ENCODE measurements around the gene PCDHGC5.

PCDHGC5 gene

DNA sequence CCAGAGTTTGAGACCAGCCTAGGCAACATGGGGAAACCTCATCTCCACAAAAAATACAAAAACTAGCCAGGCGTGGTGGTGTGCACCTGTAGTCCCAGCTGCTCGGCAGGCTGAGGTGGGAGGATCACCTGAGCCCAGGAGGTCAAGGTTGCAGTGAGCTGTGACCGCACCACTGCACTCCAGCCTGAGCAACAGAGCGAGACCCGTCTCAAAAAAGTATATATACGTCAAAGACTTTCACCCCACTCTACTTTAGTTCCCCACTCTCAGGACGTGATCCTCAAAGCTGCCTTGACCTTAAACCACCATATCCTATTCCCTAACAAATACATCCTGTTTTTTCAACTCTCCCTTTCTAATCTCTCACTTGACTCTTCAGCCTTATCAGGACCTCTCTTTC lies 41.0 kb downstream of the PCDHGC5 start:
- DNase-seq: no peak
- TF ChIP-seq EZH2phosphoT487 (IDR thresholded peaks at IDR 0.05; ENCODE audit: low read length) (no peak), EZH2 (optimal IDR thresholded peaks at IDR 0.05; ENCODE audit: low read depth, low read length) (no peak)
- TF ChIP-seq, protein P1, sequence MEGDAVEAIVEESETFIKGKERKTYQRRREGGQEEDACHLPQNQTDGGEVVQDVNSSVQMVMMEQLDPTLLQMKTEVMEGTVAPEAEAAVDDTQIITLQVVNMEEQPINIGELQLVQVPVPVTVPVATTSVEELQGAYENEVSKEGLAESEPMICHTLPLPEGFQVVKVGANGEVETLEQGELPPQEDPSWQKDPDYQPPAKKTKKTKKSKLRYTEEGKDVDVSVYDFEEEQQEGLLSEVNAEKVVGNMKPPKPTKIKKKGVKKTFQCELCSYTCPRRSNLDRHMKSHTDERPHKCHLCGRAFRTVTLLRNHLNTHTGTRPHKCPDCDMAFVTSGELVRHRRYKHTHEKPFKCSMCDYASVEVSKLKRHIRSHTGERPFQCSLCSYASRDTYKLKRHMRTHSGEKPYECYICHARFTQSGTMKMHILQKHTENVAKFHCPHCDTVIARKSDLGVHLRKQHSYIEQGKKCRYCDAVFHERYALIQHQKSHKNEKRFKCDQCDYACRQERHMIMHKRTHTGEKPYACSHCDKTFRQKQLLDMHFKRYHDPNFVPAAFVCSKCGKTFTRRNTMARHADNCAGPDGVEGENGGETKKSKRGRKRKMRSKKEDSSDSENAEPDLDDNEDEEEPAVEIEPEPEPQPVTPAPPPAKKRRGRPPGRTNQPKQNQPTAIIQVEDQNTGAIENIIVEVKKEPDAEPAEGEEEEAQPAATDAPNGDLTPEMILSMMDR (IDR thresholded peaks at IDR 0.05; ENCODE audit: low read length): no peak
- Histone ChIP-seq H3K4me3 (ENCODE audit: low read length) (no peak overlapping the region), H3K9me2 (replicated peaks; ENCODE audit: insufficient read depth, low read length) (no peaks in the 10 kb centered on the region), H2AFZ (ENCODE audit: low read length) (no peak overlapping the region), H3K4me1 (ENCODE audit: low read length) (peaks cover 10% of the 10 kb centered on the region; the same call in 1 of the 2 replicates), H3K4me2 (ENCODE audit: low read depth, low read length) (no peak overlapping the region), H3K9me3 (replicated peaks; ENCODE audit: insufficient read depth, low read length) (no peaks in the 10 kb centered on the region), H3K27ac (ENCODE audit: low read length) (no peak overlapping the region), H4K20me1 (ENCODE audit: insufficient read depth, low read length) (no peaks in the 10 kb centered on the region), H3F3A (ENCODE audit: insufficient read depth, low read length) (peaks cover 11% of the 10 kb centered on the region), H3K79me2 (ENCODE audit: low read length) (no peaks in the 10 kb centered on the region), H3K9ac (ENCODE audit: low read length) (no peak overlapping the region), H3K27me3 (replicated peaks; ENCODE audit: insufficient read depth, low read length) (no peaks in the 10 kb centered on the region), H3K36me3 (replicated peaks; ENCODE audit: insufficient read depth, low read length) (peaks cover 4% of the 10 kb centered on the region)

DNA sequence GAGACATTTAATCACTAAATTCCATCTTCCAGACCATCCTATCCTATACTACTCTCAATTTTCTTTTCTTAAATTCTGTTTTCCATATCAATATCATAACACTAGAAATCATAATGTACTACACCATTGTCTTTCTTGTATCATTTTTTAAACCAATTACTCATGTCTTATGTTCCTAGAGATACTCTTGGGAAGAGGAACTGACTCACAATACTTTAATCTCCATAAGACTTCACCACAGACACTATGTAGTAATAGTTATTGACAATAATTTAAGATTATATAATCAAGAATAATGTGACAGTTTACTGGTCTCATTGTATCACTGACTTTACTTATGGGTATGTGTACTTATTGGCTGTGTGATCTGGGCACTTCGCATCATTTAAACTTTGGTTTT lies 43.8 kb downstream of the PCDHGC5 start:
- Histone ChIP-seq H3K9me3 (replicated peaks; ENCODE audit: insufficient read depth, low read length) (no peaks in the 10 kb centered on the region), H4K20me1 (ENCODE audit: insufficient read depth, low read length) (no peaks in the 10 kb centered on the region), H3K4me2 (ENCODE audit: low read depth, low read length) (no peak overlapping the region), H3F3A (ENCODE audit: insufficient read depth, low read length) (no peaks in the 10 kb centered on the region), H3K27ac (ENCODE audit: low read length) (no peak overlapping the region), H3K36me3 (replicated peaks; ENCODE audit: insufficient read depth, low read length) (peaks cover 4% of the 10 kb centered on the region), H3K79me2 (ENCODE audit: low read length) (no peaks in the 10 kb centered on the region), H2AFZ (ENCODE audit: low read length) (no peak overlapping the region), H3K9ac (ENCODE audit: low read length) (no peak overlapping the region), H3K4me3 (ENCODE audit: low read length) (no peak overlapping the region), H3K4me1 (ENCODE audit: low read length) (no peaks in the 10 kb centered on the region), H3K9me2 (replicated peaks; ENCODE audit: insufficient read depth, low read length) (no peaks in the 10 kb centered on the region), H3K27me3 (replicated peaks; ENCODE audit: insufficient read depth, low read length) (no peaks in the 10 kb centered on the region)
- DNase-seq: no peak
- TF ChIP-seq EZH2phosphoT487 (IDR thresholded peaks at IDR 0.05; ENCODE audit: low read length) (no peak), EZH2 (optimal IDR thresholded peaks at IDR 0.05; ENCODE audit: low read depth, low read length) (no peak)
- TF ChIP-seq, protein P1 (IDR thresholded peaks at IDR 0.05; ENCODE audit: low read length): no peak

DNA sequence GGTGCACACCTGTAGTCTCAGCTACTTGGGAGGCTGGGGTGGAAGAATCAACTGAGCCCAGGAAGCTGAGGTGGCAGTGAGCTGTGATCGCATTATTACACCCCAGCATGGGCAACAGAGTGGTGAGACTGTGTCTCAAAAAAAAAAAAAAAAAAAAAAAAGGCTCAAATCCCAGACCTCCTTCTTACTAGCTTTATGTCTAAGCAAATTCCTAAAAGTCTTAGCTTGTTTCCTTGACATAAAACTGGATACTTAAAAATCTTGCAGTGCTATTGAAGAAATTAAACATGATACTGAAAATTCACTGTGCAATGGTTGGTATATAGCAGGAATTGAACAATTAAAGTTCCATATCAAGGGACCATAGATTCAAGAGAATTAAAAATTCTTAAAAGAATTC lies 45.0 kb downstream of the PCDHGC5 start:
- no peaks in the 10 kb centered on the region for H4K20me1 ChIP-seq (ENCODE audit: insufficient read depth, low read length)
- H3K27ac ChIP-seq (ENCODE audit: low read length): no peak overlapping the region
- TF ChIP-seq EZH2phosphoT487 (IDR thresholded peaks at IDR 0.05; ENCODE audit: low read length): no peak
- no peaks in the 10 kb centered on the region for H3F3A ChIP-seq (ENCODE audit: insufficient read depth, low read length)
- peaks cover 4% of the 10 kb centered on the region; the same call in 1 of the 2 replicates for H3K36me3 ChIP-seq (replicated peaks; ENCODE audit: insufficient read depth, low read length)
- H3K4me1 ChIP-seq (ENCODE audit: low read length): no peaks in the 10 kb centered on the region
- no peaks in the 10 kb centered on the region for H3K9me2 ChIP-seq (replicated peaks; ENCODE audit: insufficient read depth, low read length)
- DNase-seq: no peak
- no peaks in the 10 kb centered on the region for H3K27me3 ChIP-seq (replicated peaks; ENCODE audit: insufficient read depth, low read length)
- no peak overlapping the region for H3K4me3 ChIP-seq (ENCODE audit: low read length)
- H2AFZ ChIP-seq (ENCODE audit: low read length): no peak overlapping the region
- no peak overlapping the region for H3K9ac ChIP-seq (ENCODE audit: low read length)
- no peak overlapping the region for H3K4me2 ChIP-seq (ENCODE audit: low read depth, low read length)
- no peaks in the 10 kb centered on the region for H3K79me2 ChIP-seq (ENCODE audit: low read length)
- no peaks in the 10 kb centered on the region for H3K9me3 ChIP-seq (replicated peaks; ENCODE audit: insufficient read depth, low read length)

DNA sequence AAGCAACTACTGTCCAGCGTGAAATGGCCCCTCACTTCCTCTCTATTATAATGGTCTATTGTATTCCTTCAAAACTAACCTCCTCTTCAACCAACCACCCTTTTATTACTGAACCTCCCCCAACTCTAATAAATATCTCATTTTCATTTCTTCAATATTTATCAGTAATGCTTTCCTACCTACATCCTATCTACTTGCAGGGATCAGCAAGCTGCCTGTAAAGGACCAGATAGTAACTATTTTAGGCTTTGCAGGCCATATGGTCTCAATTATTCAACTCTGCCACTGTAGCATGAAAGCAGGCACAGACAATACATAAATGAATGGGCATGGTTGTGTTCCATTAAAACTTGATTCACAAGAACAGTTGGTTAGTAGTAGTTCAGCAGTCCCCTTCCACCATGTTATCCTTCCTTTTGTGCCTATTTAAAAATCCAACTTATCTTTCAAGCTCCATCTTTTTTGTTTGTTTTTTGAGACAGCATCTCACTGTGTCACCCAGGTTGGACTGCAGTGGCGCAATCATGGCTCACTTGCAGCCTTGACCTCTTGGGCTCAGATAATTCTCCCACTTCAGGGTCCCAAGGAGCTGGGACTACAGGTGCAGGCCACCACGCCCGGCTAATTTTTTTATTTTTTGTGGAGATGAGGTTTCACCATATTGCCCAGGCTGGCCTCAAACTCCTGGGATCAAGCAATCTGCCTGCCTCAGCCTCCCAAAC lies 45.8 kb downstream of the PCDHGC5 start:
- no peaks in the 10 kb centered on the region for H4K20me1 ChIP-seq (ENCODE audit: insufficient read depth, low read length)
- no peaks in the 10 kb centered on the region for H3K27me3 ChIP-seq (replicated peaks; ENCODE audit: insufficient read depth, low read length)

More for the DNA sequence above, 45.8 kb downstream of the PCDHGC5 start:
- Histone ChIP-seq H3K4me3 (ENCODE audit: low read length) (no peak overlapping the region), H3F3A (ENCODE audit: insufficient read depth, low read length) (no peaks in the 10 kb centered on the region), H3K9ac (ENCODE audit: low read length) (no peak overlapping the region), H3K4me1 (ENCODE audit: low read length) (no peaks in the 10 kb centered on the region), H3K79me2 (ENCODE audit: low read length) (no peaks in the 10 kb centered on the region), H3K9me2 (replicated peaks; ENCODE audit: insufficient read depth, low read length) (no peaks in the 10 kb centered on the region), H3K27ac (ENCODE audit: low read length) (no peak overlapping the region), H3K36me3 (replicated peaks; ENCODE audit: insufficient read depth, low read length) (peaks cover 4% of the 10 kb centered on the region; the same call in 1 of the 2 replicates), H2AFZ (ENCODE audit: low read length) (no peak overlapping the region), H3K9me3 (replicated peaks; ENCODE audit: insufficient read depth, low read length) (no peaks in the 10 kb centered on the region), H3K4me2 (ENCODE audit: low read depth, low read length) (no peak overlapping the region)
- no peak for DNase-seq
- TF ChIP-seq, protein P1 (IDR thresholded peaks at IDR 0.05; ENCODE audit: low read length): no peak
- TF ChIP-seq EZH2 (optimal IDR thresholded peaks at IDR 0.05; ENCODE audit: low read depth, low read length) (no peak), EZH2phosphoT487 (IDR thresholded peaks at IDR 0.05; ENCODE audit: low read length) (no peak)

All from MM.1S (cell line).